Fibroblast of peridontal ligament (primary cell): ENCODE data around the gene OR10H2.
"Not testable (repeated sequence)": the region's sequence is repeated elsewhere in the genome, so short reads cannot be mapped to it uniquely, and the experiment has no call there.

Source experiments
- DNase-seq: peaks from one replicate; pipeline ENCODE4 v3.0.0-alpha.2; 2010; ENCODE audit errors: extremely low read depth

The OR10H2 gene

GRCh38 chr19:15727724-15728123, at the start of gene OR10H2:
OR10H2 (plus strand) TSS chr19:15728024; CDS start chr19:15728044, 20 bp downstream.
- no peak for DNase-seq

- DNase-seq, result no peak
Measured at GRCh38 chr19:15679089-15679488, 48.7 kb upstream of the OR10H2 start.

GRCh38 chr19:15679865-15680264, 48.0 kb upstream of the OR10H2 start:
- not testable (repeated sequence) for DNase-seq

- no peak for DNase-seq
Measured at GRCh38 chr19:15680478-15681322, 47.1 kb upstream of the OR10H2 start.

GRCh38 chr19:15683411-15683810, 44.4 kb upstream of the OR10H2 start:
- DNase-seq, result no peak

GRCh38 chr19:15684828-15685227, 43.0 kb upstream of the OR10H2 start:
- no peak for DNase-seq

GRCh38 chr19:15696654-15697194, 31.1 kb upstream of the OR10H2 start:
- no peak for DNase-seq

GRCh38 chr19:15701757-15702533, 25.9 kb upstream of the OR10H2 start:
- no peak for DNase-seq

GRCh38 chr19:15702534-15702930, 25.3 kb upstream of the OR10H2 start:
- DNase-seq, result peak; percentile 8

GRCh38 chr19:15714638-15715037, 13.2 kb upstream of the OR10H2 start:
- DNase-seq, result no peak

GRCh38 chr19:15715642-15716041, 12.2 kb upstream of the OR10H2 start:
- no peak for DNase-seq

GRCh38 chr19:15717809-15718208, 10.0 kb upstream of the OR10H2 start:
- DNase-seq, result no peak

GRCh38 chr19:15721268-15721667, 6.6 kb upstream of the OR10H2 start:
- DNase-seq, result no peak

- no peak for DNase-seq
Measured at GRCh38 chr19:15722956-15723355, 4.9 kb upstream of the OR10H2 start.

GRCh38 chr19:15730538-15730937, 2.7 kb downstream of the OR10H2 start:
- DNase-seq, result no peak

- DNase-seq, result no peak
Measured at GRCh38 chr19:15732388-15732787, 4.6 kb downstream of the OR10H2 start.

GRCh38 chr19:15733895-15734294, 6.1 kb downstream of the OR10H2 start:
- no peak for DNase-seq

GRCh38 chr19:15737722-15738121, 9.9 kb downstream of the OR10H2 start, which contains the start of gene OR10H3:
OR10H3 (plus strand) TSS chr19:15737985; CDS start chr19:15741393, 3,408 bp downstream.
- no peak for DNase-seq

- DNase-seq, result no peak
Measured at GRCh38 chr19:15740785-15741184, 13.0 kb downstream of the OR10H2 start.

- no peak for DNase-seq
Measured at GRCh38 chr19:15748239-15748638, 20.4 kb downstream of the OR10H2 start.

- DNase-seq, result no peak
Measured at GRCh38 chr19:15758379-15758778, 30.6 kb downstream of the OR10H2 start.

GRCh38 chr19:15759962-15760565, 32.2 kb downstream of the OR10H2 start:
- no peak for DNase-seq
